HepG2 (cell line): ENCODE data around the gene ANKRD40. TPM values are rescaled to one million over a fixed set of nuclear protein-coding genes. Genes with fewer than 3 reads are reported as not detected.
A peak's percentile ranks its signal among the peaks of the same experiment; 100 is the strongest.

ENCODE experiments used
- ARID2 ChIP-seq: sonication (generic); formaldehyde crosslinking; IDR thresholded peaks from 2 replicates; pipeline ENCODE4 v1.8.1; 2022; ENCODE audit warnings: mild to moderate bottlenecking, missing genetic modification reagents, borderline replicate concordance
- BRCA1 ChIP-seq: sonication (generic); formaldehyde crosslinking; IDR thresholded peaks from 2 replicates; pipeline ENCODE4 v1.4.0; 2020; ENCODE audit warnings: missing genetic modification reagents
- PHF21A ChIP-seq: sonication (generic); formaldehyde crosslinking; IDR thresholded peaks from 2 replicates; pipeline ENCODE4 v1.5.0; 2020; ENCODE audit warnings: mild to moderate bottlenecking, missing genetic modification reagents
- POLR2AphosphoS2 ChIP-seq: IDR thresholded peaks from 2 replicates; pipeline ENCODE4 v1.6.1; 2011; ENCODE audit warnings: low read depth, low read length, improper control_type of control experiment
- SOX5 ChIP-seq: IDR thresholded peaks from 2 replicates; pipeline ENCODE4 v1.6.1; 2016; ENCODE audit warnings: borderline replicate concordance
- TOPORS ChIP-seq: sonication (generic); formaldehyde crosslinking; IDR thresholded peaks from 2 replicates; pipeline ENCODE4 v1.8.0; 2023; ENCODE audit warnings: mild to moderate bottlenecking, missing genetic modification reagents
- ZMAT3 ChIP-seq: sonication (generic); formaldehyde crosslinking; conservative IDR thresholded peaks from 2 replicates; pipeline ENCODE4 v1.7.0; 2021; ENCODE audit warnings: missing genetic modification reagents
- ZNF484 ChIP-seq: sonication (generic); formaldehyde crosslinking; IDR thresholded peaks from 2 replicates; pipeline ENCODE4 v1.5.1; 2020; ENCODE audit warnings: mild to moderate bottlenecking, low read depth, missing genetic modification reagents, borderline replicate concordance
- ZNF552 ChIP-seq: sonication (generic); formaldehyde crosslinking; IDR thresholded peaks from 2 replicates; pipeline ENCODE4 v1.9.0; 2022; ENCODE audit warnings: missing genetic modification reagents, mild to moderate bottlenecking, borderline replicate concordance
- ZNF563 ChIP-seq: sonication (generic); formaldehyde crosslinking; IDR thresholded peaks from 2 replicates; pipeline ENCODE4 v1.8.0; 2022; ENCODE audit warnings: mild to moderate bottlenecking, moderate library complexity, missing genetic modification reagents
- ZNF761 ChIP-seq: sonication (generic); formaldehyde crosslinking; conservative IDR thresholded peaks from 2 replicates; pipeline ENCODE4 v1.4.0; 2020; ENCODE audit warnings: mild to moderate bottlenecking, missing genetic modification reagents
- ZNF772 ChIP-seq: sonication (generic); formaldehyde crosslinking; IDR thresholded peaks from 2 replicates; pipeline ENCODE4 v1.5.0; 2020; ENCODE audit warnings: mild to moderate bottlenecking, missing genetic modification reagents
- ZNF839 ChIP-seq: sonication (generic); formaldehyde crosslinking; IDR thresholded peaks from 2 replicates; pipeline ENCODE4 v1.4.0; 2020; ENCODE audit warnings: missing genetic modification reagents, mild to moderate bottlenecking, borderline replicate concordance
- polyA plus RNA-seq, 8 experiments: library from polyadenylated mRNA; depleted of rRNA in 3 of 8; stranded (reverse) in 7 of 8; unstranded in 1 of 8; fragments of >200 nt; fragmentation: Illumina TruSeq in 4 of 8; extraction: Trizol in 4 of 8; gene quantifications; 2 replicates each; pipeline versions ENCODE4 v1.2.1 to v1.2.3, GENCODE V29; 2011 to 2016; ENCODE audit warnings: low read depth in 4 of 8, missing spikeins in 1 of 8, mixed read lengths in 1 of 8; ENCODE audit not compliant: insufficient read depth in 1 of 8
- total RNA-seq, 5 experiments: library from RNA; depleted of rRNA; stranded (reverse); fragments of >200 nt; fragmentation: Illumina TruSeq; extraction: Trizol; gene quantifications; 2 replicates each; pipeline ENCODE4 v1.2.3, GENCODE V29; 2016; ENCODE audit warnings: low read depth in 1 of 5
- TF ChIP-seq, protein P1 (sequence below): sonication (generic); formaldehyde crosslinking; IDR thresholded peaks from 2 replicates; pipeline ENCODE4 v1.4.0; 2020; ENCODE audit warnings: missing genetic modification reagents, borderline replicate concordance
- TF ChIP-seq, protein P2 (sequence below): sonication (generic); formaldehyde crosslinking; IDR thresholded peaks from 2 replicates; pipeline ENCODE4 v1.4.0; 2020; ENCODE audit warnings: missing genetic modification reagents
- TF ChIP-seq, protein P3 (sequence below): sonication (generic); formaldehyde crosslinking; IDR thresholded peaks from 2 replicates; pipeline ENCODE4 v1.4.0; 2020; ENCODE audit warnings: missing genetic modification reagents
- TF ChIP-seq, protein P4 (sequence below): sonication (generic); formaldehyde crosslinking; conservative IDR thresholded peaks from 2 replicates; pipeline ENCODE4 v1.8.0; 2022; ENCODE audit warnings: low read depth, missing genetic modification reagents
- TF ChIP-seq, protein P5 (sequence below): fragments of 450-650 bp; IDR thresholded peaks from 2 replicates; pipeline ENCODE4 v1.6.1; 2017
- TF ChIP-seq, protein P6 (sequence below): sonication (generic); formaldehyde crosslinking; IDR thresholded peaks from 2 replicates; pipeline ENCODE4 v1.5.1; 2020; ENCODE audit warnings: missing genetic modification reagents, mild to moderate bottlenecking, borderline replicate concordance

The ANKRD40 gene
- total and polyA plus RNA-seq, 2 of the 13 experiments (the other 11 are each of a cell fraction or from before 2014, with no cell fraction given), result 35.0 to 46.4 TPM

DNA sequence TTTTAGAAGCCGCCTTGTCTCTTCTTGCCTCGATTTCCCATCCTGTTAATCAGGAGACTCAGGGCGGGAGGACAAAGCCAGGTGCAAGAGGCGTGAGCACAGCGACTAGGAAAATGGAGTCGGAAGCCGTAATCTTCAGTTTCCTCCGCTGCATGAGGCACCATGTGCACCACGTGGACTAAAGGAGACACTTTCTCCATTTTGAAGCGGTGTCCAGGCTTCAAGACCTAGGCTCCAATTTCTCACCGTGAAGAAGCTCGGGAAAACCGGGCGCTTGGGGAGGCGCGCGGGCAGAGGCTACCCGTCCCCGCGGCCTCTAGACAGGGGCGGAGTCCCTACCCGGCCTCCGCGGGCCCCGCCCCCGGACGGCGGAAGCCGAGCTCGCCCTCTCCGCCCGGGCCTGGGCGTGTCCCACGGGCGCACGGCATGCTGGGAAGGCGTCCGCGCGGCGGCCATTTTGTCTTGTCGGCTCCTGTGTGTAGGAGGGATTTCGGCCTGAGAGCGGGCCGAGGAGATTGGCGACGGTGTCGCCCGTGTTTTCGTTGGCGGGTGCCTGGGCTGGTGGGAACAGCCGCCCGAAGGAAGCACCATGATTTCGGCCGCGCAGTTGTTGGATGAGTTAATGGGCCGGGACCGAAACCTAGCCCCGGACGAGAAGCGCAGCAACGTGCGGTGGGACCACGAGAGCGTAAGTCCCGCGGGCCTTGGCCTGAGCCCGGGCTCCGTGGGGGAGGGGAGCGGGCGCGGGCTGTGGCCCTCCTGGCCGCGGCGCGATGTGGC, 11.6 kb upstream of the ANKRD40 start, which contains the start of gene LUC7L3 (continued):
- TF ChIP-seq, protein P1, sequence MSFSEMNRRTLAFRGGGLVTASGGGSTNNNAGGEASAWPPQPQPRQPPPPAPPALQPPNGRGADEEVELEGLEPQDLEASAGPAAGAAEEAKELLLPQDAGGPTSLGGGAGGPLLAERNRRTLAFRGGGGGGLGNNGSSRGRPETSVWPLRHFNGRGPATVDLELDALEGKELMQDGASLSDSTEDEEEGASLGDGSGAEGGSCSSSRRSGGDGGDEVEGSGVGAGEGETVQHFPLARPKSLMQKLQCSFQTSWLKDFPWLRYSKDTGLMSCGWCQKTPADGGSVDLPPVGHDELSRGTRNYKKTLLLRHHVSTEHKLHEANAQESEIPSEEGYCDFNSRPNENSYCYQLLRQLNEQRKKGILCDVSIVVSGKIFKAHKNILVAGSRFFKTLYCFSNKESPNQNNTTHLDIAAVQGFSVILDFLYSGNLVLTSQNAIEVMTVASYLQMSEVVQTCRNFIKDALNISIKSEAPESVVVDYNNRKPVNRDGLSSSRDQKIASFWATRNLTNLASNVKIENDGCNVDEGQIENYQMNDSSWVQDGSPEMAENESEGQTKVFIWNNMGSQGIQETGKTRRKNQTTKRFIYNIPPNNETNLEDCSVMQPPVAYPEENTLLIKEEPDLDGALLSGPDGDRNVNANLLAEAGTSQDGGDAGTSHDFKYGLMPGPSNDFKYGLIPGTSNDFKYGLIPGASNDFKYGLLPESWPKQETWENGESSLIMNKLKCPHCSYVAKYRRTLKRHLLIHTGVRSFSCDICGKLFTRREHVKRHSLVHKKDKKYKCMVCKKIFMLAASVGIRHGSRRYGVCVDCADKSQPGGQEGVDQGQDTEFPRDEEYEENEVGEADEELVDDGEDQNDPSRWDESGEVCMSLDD (CRISPR knock-in tag), result no peak
- TF ChIP-seq ARID2 (CRISPR knock-in tag) (peak; percentile 19; the same call in 1 of the 2 replicates), TOPORS (CRISPR knock-in tag) (peak; percentile 95), PHF21A (CRISPR knock-in tag) (peak; percentile 94), ZNF839 (CRISPR knock-in tag) (peak; percentile 97), ZNF772 (CRISPR knock-in tag) (peak; percentile 99), ZNF552 (CRISPR knock-in tag) (peak; percentile 40; the same call in 1 of the 2 replicates), ZMAT3 (CRISPR knock-in tag) (no peak; the same call in none of the 2 replicates), ZNF563 (peak; percentile 89; the same call in 1 of the 2 replicates), POLR2AphosphoS2 (peak; percentile 93; the same call in 1 of the 2 replicates), BRCA1 (peak; percentile 40; the same call in 1 of the 2 replicates), ZNF761 (CRISPR knock-in tag) (peak; percentile 68), ZNF484 (no peak; the same call in 1 of the 2 replicates), SOX5 (CRISPR knock-in tag) (peak; percentile 52; the same call in 1 of the 2 replicates)
- TF ChIP-seq, protein P2, sequence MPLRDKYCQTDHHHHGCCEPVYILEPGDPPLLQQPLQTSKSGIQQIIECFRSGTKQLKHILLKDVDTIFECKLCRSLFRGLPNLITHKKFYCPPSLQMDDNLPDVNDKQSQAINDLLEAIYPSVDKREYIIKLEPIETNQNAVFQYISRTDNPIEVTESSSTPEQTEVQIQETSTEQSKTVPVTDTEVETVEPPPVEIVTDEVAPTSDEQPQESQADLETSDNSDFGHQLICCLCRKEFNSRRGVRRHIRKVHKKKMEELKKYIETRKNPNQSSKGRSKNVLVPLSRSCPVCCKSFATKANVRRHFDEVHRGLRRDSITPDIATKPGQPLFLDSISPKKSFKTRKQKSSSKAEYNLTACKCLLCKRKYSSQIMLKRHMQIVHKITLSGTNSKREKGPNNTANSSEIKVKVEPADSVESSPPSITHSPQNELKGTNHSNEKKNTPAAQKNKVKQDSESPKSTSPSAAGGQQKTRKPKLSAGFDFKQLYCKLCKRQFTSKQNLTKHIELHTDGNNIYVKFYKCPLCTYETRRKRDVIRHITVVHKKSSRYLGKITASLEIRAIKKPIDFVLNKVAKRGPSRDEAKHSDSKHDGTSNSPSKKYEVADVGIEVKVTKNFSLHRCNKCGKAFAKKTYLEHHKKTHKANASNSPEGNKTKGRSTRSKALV (CRISPR knock-in tag), result peak; percentile 92
- TF ChIP-seq, protein P3, sequence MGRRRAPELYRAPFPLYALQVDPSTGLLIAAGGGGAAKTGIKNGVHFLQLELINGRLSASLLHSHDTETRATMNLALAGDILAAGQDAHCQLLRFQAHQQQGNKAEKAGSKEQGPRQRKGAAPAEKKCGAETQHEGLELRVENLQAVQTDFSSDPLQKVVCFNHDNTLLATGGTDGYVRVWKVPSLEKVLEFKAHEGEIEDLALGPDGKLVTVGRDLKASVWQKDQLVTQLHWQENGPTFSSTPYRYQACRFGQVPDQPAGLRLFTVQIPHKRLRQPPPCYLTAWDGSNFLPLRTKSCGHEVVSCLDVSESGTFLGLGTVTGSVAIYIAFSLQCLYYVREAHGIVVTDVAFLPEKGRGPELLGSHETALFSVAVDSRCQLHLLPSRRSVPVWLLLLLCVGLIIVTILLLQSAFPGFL (CRISPR knock-in tag), result no peak
- TF ChIP-seq, protein P4, sequence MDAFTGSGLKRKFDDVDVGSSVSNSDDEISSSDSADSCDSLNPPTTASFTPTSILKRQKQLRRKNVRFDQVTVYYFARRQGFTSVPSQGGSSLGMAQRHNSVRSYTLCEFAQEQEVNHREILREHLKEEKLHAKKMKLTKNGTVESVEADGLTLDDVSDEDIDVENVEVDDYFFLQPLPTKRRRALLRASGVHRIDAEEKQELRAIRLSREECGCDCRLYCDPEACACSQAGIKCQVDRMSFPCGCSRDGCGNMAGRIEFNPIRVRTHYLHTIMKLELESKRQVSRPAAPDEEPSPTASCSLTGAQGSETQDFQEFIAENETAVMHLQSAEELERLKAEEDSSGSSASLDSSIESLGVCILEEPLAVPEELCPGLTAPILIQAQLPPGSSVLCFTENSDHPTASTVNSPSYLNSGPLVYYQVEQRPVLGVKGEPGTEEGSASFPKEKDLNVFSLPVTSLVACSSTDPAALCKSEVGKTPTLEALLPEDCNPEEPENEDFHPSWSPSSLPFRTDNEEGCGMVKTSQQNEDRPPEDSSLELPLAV (CRISPR knock-in tag), result peak; percentile 88; the same call in 1 of the 2 replicates
- TF ChIP-seq, protein P5, sequence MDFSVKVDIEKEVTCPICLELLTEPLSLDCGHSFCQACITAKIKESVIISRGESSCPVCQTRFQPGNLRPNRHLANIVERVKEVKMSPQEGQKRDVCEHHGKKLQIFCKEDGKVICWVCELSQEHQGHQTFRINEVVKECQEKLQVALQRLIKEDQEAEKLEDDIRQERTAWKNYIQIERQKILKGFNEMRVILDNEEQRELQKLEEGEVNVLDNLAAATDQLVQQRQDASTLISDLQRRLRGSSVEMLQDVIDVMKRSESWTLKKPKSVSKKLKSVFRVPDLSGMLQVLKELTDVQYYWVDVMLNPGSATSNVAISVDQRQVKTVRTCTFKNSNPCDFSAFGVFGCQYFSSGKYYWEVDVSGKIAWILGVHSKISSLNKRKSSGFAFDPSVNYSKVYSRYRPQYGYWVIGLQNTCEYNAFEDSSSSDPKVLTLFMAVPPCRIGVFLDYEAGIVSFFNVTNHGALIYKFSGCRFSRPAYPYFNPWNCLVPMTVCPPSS, result no peak
- TF ChIP-seq, protein P6, sequence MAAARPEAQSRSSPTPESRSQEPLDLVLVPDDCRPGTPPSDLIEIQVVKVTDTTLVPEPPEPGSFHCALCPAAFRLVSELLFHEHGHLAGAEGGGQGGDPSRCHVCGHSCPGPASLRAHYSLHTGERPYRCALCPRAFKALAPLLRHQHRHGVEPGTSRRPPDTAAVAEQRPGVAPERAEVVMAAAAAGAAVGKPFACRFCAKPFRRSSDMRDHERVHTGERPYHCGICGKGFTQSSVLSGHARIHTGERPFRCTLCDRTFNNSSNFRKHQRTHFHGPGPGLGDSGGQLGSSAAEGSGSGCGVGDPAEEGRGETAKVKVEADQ (CRISPR knock-in tag), result peak; percentile 92
